DND-41 (cell line): ENCODE data around the gene MSI2.

Experiments used
- EZH2 ChIP-seq: IDR thresholded peaks from 3 replicates; pipeline ENCODE4 v1.6.1; 2012; ENCODE audit warnings: borderline replicate concordance, low read depth, mild to moderate bottlenecking, moderate library complexity, low read length, inconsistent platforms; ENCODE audit not compliant: severe bottlenecking
- TF ChIP-seq, protein P1 (sequence below): IDR thresholded peaks from 2 replicates; pipeline ENCODE4 v1.5.1; 2012; ENCODE audit warnings: borderline replicate concordance, low read length, moderate library complexity, mild to moderate bottlenecking; ENCODE audit not compliant: poor library complexity, severe bottlenecking; ENCODE audit errors: extremely low read depth

GRCh38 chr17:57467226-57467625 lies 210.9 kb downstream of the MSI2 start:
- TF ChIP-seq, protein P1, sequence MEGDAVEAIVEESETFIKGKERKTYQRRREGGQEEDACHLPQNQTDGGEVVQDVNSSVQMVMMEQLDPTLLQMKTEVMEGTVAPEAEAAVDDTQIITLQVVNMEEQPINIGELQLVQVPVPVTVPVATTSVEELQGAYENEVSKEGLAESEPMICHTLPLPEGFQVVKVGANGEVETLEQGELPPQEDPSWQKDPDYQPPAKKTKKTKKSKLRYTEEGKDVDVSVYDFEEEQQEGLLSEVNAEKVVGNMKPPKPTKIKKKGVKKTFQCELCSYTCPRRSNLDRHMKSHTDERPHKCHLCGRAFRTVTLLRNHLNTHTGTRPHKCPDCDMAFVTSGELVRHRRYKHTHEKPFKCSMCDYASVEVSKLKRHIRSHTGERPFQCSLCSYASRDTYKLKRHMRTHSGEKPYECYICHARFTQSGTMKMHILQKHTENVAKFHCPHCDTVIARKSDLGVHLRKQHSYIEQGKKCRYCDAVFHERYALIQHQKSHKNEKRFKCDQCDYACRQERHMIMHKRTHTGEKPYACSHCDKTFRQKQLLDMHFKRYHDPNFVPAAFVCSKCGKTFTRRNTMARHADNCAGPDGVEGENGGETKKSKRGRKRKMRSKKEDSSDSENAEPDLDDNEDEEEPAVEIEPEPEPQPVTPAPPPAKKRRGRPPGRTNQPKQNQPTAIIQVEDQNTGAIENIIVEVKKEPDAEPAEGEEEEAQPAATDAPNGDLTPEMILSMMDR: no peak
- TF ChIP-seq EZH2: no peak
